ENCODE results near the gene ZNF200. TPM values are rescaled to one million over a fixed set of nuclear protein-coding genes. Genes with fewer than 3 reads are reported as not detected.

ZNF200 gene
- total RNA-seq, 4 donors from 2014 or later = 4.3 to 10.1 (median 4.6) TPM

DNA sequence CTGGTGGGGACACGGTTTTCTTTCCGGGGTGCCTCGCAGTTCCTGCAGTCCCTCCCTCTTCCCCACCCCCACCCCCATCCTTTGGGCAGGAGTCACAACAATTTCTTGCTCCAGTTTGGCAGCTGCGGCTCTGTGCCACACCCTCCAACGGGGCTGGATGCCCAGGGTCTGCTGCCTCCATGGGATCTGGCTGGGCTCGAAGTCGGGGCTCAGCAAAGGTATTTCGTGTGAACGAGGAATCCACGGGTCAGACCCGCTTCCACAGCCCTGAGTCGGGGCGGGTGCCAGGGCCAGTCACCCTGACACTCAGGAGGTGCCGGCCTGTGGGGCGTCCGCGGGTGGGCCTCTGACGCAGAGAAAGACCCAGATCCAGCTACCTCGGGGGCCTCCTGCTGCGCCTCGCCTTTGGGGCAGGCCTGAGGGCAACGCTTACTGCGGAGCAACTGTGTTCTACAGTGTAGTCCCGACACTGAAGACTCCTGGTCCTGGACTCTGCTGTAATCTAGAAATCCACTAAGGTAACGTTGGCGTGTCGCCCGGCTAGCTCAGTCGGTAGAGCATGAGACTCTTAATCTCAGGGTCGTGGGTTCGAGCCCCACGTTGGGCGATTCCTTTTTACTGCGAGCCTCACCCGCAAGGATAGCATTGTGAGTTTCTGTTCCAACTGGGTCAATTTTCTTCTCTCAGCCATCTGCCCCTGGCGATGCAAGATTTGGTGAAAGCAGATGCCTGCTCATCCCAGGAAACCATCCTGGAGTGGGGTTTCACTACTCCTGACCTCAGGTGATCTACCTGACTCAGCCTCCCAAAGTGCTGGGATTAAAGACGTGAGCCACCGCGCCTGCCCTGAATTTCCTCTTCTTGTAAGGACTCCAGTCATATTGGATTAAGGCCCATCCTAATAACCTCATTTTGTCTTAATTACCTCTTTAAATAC, 59.5 kb downstream of the ZNF200 start:
- H3K27ac ChIP-seq = no peak overlapping the region
- peak overlapping the region in 1 of 4 donors; percentile 15 for H3K4me3 ChIP-seq
- 15 to 18% methylated on average over 18 to 20 of the region's 39 CpGs for WGBS, 2 donors
- DNase-seq = no peak
- peaks cover 20 to 42% (median 28%) of the 10 kb centered on the region in 3 donors for H3K4me1 ChIP-seq
- no peaks in the 10 kb centered on the region for H3K36me3 ChIP-seq
- intact Hi-C loops (cut with DNase I) = no loop called here
- H3K27me3 ChIP-seq = peaks cover 21 to 100% (median 54%) of the 10 kb centered on the region in 4 donors
- TF ChIP-seq, protein P1, sequence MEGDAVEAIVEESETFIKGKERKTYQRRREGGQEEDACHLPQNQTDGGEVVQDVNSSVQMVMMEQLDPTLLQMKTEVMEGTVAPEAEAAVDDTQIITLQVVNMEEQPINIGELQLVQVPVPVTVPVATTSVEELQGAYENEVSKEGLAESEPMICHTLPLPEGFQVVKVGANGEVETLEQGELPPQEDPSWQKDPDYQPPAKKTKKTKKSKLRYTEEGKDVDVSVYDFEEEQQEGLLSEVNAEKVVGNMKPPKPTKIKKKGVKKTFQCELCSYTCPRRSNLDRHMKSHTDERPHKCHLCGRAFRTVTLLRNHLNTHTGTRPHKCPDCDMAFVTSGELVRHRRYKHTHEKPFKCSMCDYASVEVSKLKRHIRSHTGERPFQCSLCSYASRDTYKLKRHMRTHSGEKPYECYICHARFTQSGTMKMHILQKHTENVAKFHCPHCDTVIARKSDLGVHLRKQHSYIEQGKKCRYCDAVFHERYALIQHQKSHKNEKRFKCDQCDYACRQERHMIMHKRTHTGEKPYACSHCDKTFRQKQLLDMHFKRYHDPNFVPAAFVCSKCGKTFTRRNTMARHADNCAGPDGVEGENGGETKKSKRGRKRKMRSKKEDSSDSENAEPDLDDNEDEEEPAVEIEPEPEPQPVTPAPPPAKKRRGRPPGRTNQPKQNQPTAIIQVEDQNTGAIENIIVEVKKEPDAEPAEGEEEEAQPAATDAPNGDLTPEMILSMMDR (IDR thresholded peaks at IDR 0.05) = no peak
- TF ChIP-seq POLR2A (IDR thresholded peaks at IDR 0.05) = no peak
- H3K9me3 ChIP-seq = no peaks in the 10 kb centered on the region

DNA sequence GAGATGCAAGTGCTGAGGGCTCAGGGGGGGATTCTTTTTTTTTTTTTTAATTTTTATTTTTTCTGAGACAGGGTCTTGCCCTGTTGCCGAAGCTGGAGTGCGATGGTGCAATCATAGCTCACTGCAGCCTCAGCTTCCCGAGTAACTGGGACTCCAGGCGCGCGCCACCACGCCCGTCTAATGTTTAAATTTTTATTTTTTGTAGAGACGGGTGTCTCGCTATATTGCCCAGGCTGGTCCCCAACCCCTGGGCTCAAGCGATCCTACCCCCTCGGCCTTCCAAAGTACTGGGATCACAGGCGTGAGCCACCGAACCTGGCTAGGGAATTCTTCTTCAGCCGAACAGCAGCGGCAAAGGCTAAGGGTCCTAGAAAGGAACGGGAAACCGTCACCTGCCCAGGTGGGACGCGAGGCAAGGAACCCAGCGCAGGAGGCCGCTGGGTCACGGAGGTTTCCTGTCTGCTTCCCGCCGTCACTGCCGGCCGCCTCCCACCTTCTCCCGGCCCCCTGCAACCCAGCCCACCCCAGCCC, 60.3 kb downstream of the ZNF200 start:
- no peaks in the 10 kb centered on the region for H3K9me3 ChIP-seq
- 32 to 33% methylated on average over 11 to 15 of the region's 28 CpGs for WGBS, 2 donors
- DNase-seq = no peak
- H3K36me3 ChIP-seq = no peaks in the 10 kb centered on the region
- peaks cover 20 to 49% (median 33%) of the 10 kb centered on the region in 3 donors for H3K4me1 ChIP-seq
- H3K27ac ChIP-seq = no peak overlapping the region
- TF ChIP-seq, protein P1 (IDR thresholded peaks at IDR 0.05) = no peak
- TF ChIP-seq POLR2A (IDR thresholded peaks at IDR 0.05) = no peak
- intact Hi-C loops (cut with DNase I) = no loop called here
- peak overlapping the region in 1 of 4 donors; percentile 15 for H3K4me3 ChIP-seq
- H3K27me3 ChIP-seq = peaks cover 21 to 100% (median 58%) of the 10 kb centered on the region in 4 donors

DNA sequence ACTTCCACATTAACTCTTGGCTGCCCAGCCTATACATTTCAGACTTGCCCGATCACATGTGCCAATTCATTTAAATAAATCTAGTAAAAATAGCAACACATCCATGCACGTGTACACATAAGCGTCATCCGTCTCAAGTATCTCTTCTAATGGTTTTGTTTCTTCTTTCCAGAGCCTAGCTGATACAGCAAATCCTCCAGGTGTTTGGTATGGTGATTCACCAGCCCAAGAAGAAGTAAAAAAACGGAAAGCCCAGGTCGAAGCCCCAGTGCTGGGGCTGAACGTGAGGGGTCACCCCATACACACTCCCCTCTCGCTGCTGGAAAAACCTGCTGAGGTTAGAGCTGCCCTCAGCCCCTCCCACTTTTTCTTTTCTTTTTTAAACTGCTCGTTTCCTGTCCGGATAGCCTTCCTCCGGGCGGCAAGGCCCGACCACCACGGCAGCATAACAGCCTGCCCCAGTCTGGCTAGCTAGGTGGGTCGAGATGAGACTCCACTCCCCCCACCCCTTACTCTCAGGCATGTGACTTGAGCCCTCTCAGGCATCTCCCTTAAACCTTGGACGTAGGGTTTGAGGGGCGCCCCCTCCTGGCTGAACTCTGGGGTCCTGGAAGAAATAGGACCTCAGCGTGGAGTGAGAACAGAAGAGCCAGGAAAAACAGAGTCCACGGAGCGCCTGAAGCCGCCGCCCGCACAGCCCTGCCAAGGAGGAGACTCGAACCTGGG, 60.9 kb downstream of the ZNF200 start:
- Histone ChIP-seq H3K27me3 (peaks cover 17 to 100% (median 58%) of the 10 kb centered on the region in 4 donors), H3K27ac (no peak overlapping the region), H3K36me3 (no peaks in the 10 kb centered on the region), H3K4me3 (peak overlapping the region in 1 of 4 donors; percentile 47), H3K4me1 (peaks cover 20 to 51% (median 33%) of the 10 kb centered on the region in 3 donors), H3K9me3 (no peaks in the 10 kb centered on the region)
- WGBS, 2 donors = 6 to 8% methylated on average over 21 of the region's 24 CpGs
- intact Hi-C loops (cut with DNase I) = no loop called here
- DNase-seq = no peak
- no peak for TF ChIP-seq POLR2A (IDR thresholded peaks at IDR 0.05)
- TF ChIP-seq, protein P1 (IDR thresholded peaks at IDR 0.05) = no peak

Other genes with a start within 250 kb of the ZNF200 start
- gene CLDN9, start 222.2 kb downstream of the ZNF200 start, total RNA-seq = not detected
- gene CLDN6, start 217.0 kb downstream of the ZNF200 start, total RNA-seq = not detected
- gene TNFRSF12A, start 214.8 kb downstream of the ZNF200 start, total RNA-seq = 10 to 100 TPM; 15.3 to 46.0 (median 28.6) TPM
- gene HCFC1R1, start 211.2 kb downstream of the ZNF200 start, total RNA-seq = 10 to 100 TPM; 17.9 to 32.4 (median 18.4) TPM
- gene THOC6, start 211.1 kb downstream of the ZNF200 start, total RNA-seq = 10 to 100 TPM; 17.4 to 27.9 (median 25.8) TPM
- gene BICDL2, start 198.2 kb downstream of the ZNF200 start, total RNA-seq = 100 to 1,000 TPM in 2 of 4 donors, 10 to 100 TPM in 2; 54.9 to 204 (median 96.4) TPM
- 1 to 10 TPM in 1 of 4 donors, under 1 TPM in 3; 0.19 to 1.4 (median 0.61) TPM for gene MMP25, start 188.6 kb downstream of the ZNF200 start, total RNA-seq
- 10 to 100 TPM in 3 of 4 donors, 1 to 10 TPM in 1; 4.6 to 31.7 (median 17.3) TPM for gene IL32, start 169.5 kb downstream of the ZNF200 start, total RNA-seq
- not detected for gene ZSCAN10, start 135.9 kb downstream of the ZNF200 start, total RNA-seq
- gene ZNF205, start 122.6 kb downstream of the ZNF200 start, total RNA-seq = 10 to 100 TPM in 3 of 4 donors, 1 to 10 TPM in 1; 9.7 to 13.9 (median 11.9) TPM
- gene ZNF213, start 100.1 kb downstream of the ZNF200 start, total RNA-seq = 10 to 100 TPM in 1 of 4 donors, 1 to 10 TPM in 3; 3.9 to 14.3 (median 6.4) TPM
- gene OR1F1, start 47.0 kb downstream of the ZNF200 start, total RNA-seq = not detected
- 1 to 10 TPM in 3 of 4 donors, under 1 TPM in 1; 0.38 to 2.8 (median 1.5) TPM for gene MEFV, start 21.5 kb upstream of the ZNF200 start, total RNA-seq
- 10 to 100 TPM; 15.7 to 40.1 (median 24.1) TPM for gene ZNF263, start 48.3 kb upstream of the ZNF200 start, total RNA-seq
- 1 to 10 TPM in 2 of 4 donors, under 1 TPM in 2; 0.38 to 4.0 (median 0.96) TPM for gene TIGD7, start 70.3 kb upstream of the ZNF200 start, total RNA-seq
- 10 to 100 TPM; 10.6 to 24.6 (median 18.1) TPM for gene ZNF75A, start 70.3 kb upstream of the ZNF200 start, total RNA-seq
- not detected for gene OR2C1, start 120.7 kb upstream of the ZNF200 start, total RNA-seq
- 10 to 100 TPM in 2 of 4 donors, 1 to 10 TPM in 2; 7.2 to 18.1 (median 11.3) TPM for gene ZSCAN32, start 165.8 kb upstream of the ZNF200 start, total RNA-seq
- 10 to 100 TPM in 1 of 4 donors, 1 to 10 TPM in 3; 5.8 to 13.0 (median 9.3) TPM for gene ZNF174, start 166.1 kb upstream of the ZNF200 start, total RNA-seq
- 1 to 10 TPM in 3 of 4 donors, under 1 TPM in 1; 0.68 to 2.1 (median 1.0) TPM for gene ZNF597, start 208.3 kb upstream of the ZNF200 start, total RNA-seq
- gene NAA60, start 208.5 kb upstream of the ZNF200 start, total RNA-seq = 10 to 100 TPM; 21.0 to 31.6 (median 23.7) TPM